Subcutaneous abdominal adipose tissue (tissue), 5 donors: ENCODE measurements around the gene COL5A1.

Source experiments
- H3K27ac ChIP-seq: one replicate; pipeline ENCODE4 v1.7.0; 2013; ENCODE audit warnings: low read depth, mild to moderate bottlenecking, inconsistent platforms, low read length, moderate library complexity
- H3K27me3 ChIP-seq, 5 donors: one replicate each; pipeline ENCODE4 v1.7.0; 2013; ENCODE audit warnings: low read length in 5 of 5, inconsistent platforms in 1 of 5; ENCODE audit not compliant: control insufficient read depth in 5 of 5, insufficient read depth in 4 of 5
- H3K36me3 ChIP-seq, 5 donors: one replicate each; pipeline ENCODE4 v1.7.0; 2013; ENCODE audit warnings: low read length in 5 of 5; ENCODE audit not compliant: control insufficient read depth in 5 of 5, insufficient read depth in 5 of 5
- H3K4me1 ChIP-seq, 5 donors: one replicate each; pipeline ENCODE4 v1.7.0; 2013; ENCODE audit warnings: low read length in 5 of 5, mild to moderate bottlenecking in 3 of 5, moderate library complexity in 1 of 5; ENCODE audit not compliant: control insufficient read depth in 5 of 5, insufficient read depth in 5 of 5
- H3K4me3 ChIP-seq, 5 donors: one replicate each; pipeline ENCODE4 v1.7.0; 2013; ENCODE audit warnings: low read length in 5 of 5, low read depth in 1 of 5
- H3K9ac ChIP-seq, 5 donors: one replicate each; pipeline ENCODE4 v1.7.0; 2013; ENCODE audit warnings: low read length in 5 of 5, mild to moderate bottlenecking in 4 of 5, moderate library complexity in 3 of 5
- H3K9me3 ChIP-seq, 5 donors: one replicate each; pipeline ENCODE4 v1.7.0; 2013; ENCODE audit warnings: low read length in 5 of 5; ENCODE audit not compliant: control insufficient read depth in 5 of 5
- donor health status: healthy.
- donor health status: healthy.
- donor health status: healthy.
- donor health status: healthy.
- donor health status: healthy.

Gene COL5A1

DNA sequence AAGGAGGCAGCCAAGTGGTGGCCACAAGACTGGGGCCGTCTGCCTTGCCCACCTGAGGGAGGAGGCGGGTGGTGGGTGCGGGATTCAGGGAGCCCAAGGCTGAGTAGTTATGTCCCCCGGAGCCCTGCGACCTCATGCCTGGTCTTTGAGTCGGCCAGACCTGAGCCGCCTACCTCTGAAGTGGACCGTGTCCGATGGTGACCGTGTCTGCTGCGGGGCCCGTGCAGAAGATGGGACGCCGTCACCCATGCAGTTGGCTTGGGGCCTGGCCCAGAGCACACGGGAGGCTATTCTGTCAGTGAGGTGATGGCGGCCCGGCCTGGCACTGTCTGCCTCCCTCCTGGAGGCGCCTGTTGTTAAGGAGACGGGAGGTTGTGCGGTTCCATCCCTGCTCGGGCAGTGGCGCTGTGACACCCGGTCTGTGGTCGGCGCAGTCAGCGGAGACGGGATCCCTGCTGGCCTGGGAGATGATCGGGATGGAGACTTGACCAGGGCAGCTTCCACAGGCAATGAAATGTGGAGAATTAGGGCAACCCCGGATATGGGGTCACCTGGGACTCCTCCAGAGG, 176.5 kb downstream of the COL5A1 start:
- no peaks in the 10 kb centered on the region for H3K27me3 ChIP-seq
- H3K27ac ChIP-seq = no peak overlapping the region
- no peak overlapping the region for H3K4me3 ChIP-seq
- H3K9ac ChIP-seq = no peak overlapping the region
- peaks cover 0 to 6% (median 0%) of the 10 kb centered on the region in 5 donors for H3K4me1 ChIP-seq
- no peaks in the 10 kb centered on the region for H3K9me3 ChIP-seq
- H3K36me3 ChIP-seq = peaks cover 0 to 97% (median 89%) of the 10 kb centered on the region in 5 donors

DNA sequence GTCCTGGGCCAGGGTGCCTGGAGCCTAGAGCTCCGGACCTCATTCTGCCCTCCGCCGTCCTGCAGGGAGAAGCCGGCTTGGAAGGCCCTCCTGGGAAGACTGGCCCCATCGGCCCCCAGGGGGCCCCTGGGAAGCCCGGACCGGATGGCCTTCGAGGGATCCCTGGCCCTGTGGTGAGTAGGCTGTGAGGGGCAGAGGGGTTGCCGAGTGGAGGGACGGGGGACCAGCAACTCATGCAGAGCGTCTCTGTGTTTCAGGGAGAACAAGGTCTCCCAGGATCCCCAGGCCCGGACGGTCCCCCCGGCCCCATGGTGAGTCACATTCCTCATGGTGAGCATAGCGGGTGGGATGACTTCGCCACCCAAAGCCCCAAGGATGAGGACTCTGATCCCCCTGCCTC, 177.0 kb downstream of the COL5A1 start:
- H3K9me3 ChIP-seq = no peaks in the 10 kb centered on the region
- H3K36me3 ChIP-seq = peaks cover 0 to 97% (median 89%) of the 10 kb centered on the region in 5 donors
- no peak overlapping the region for H3K9ac ChIP-seq
- peaks cover 0 to 6% (median 0%) of the 10 kb centered on the region in 5 donors for H3K4me1 ChIP-seq
- no peak overlapping the region for H3K27ac ChIP-seq
- no peaks in the 10 kb centered on the region for H3K27me3 ChIP-seq
- H3K4me3 ChIP-seq = no peak overlapping the region

DNA sequence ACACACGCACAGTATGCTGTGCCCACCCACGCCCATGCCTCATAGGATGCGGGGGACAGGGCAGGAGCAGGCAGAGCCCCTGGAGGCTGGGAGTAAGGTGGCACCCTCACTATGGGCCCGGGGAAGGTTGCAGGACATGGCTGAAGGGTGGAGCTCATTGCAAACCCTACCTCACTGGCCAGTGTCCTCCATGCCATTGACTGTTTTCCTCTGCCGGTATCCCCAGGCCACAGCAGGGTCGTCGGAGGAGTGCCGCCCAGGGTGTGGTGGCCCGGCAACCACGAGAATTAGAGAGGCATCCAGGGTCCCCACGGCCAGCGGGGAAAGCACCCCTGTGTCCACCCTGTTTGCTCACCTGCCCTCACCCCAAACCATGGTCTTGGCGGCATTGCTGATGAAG, 179.3 kb downstream of the COL5A1 start:
- H3K9ac ChIP-seq = no peak overlapping the region
- H3K27me3 ChIP-seq = no peaks in the 10 kb centered on the region
- no peak overlapping the region for H3K4me3 ChIP-seq
- no peaks in the 10 kb centered on the region for H3K4me1 ChIP-seq
- H3K9me3 ChIP-seq = no peaks in the 10 kb centered on the region
- H3K36me3 ChIP-seq = peaks cover 0 to 97% (median 89%) of the 10 kb centered on the region in 5 donors
- no peak overlapping the region for H3K27ac ChIP-seq

DNA sequence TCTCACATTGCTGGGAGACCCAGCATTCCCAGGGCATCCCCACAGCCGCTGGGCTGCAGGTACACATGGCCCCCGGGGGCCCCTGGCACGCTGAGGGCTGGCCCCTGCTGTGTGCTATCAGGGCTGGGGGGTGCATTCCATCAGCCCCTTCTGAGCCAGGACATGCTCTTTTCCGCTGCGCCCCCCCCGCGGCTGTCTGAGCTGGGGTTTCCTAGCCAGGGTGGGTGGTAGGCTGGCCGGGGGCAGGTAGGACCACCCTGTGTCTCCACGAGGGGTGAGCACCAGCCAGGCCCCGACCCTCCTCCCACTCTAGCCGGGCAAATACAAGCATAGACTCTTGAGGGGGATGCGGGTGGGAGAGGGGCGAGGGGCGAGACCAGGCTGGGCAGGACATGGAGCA, 180.9 kb downstream of the COL5A1 start:
- no peak overlapping the region for H3K4me3 ChIP-seq
- H3K36me3 ChIP-seq = peaks cover 0 to 94% (median 80%) of the 10 kb centered on the region in 5 donors
- no peak overlapping the region for H3K27ac ChIP-seq
- no peaks in the 10 kb centered on the region for H3K4me1 ChIP-seq
- H3K9me3 ChIP-seq = no peaks in the 10 kb centered on the region
- H3K9ac ChIP-seq = no peak overlapping the region
- no peaks in the 10 kb centered on the region for H3K27me3 ChIP-seq

DNA sequence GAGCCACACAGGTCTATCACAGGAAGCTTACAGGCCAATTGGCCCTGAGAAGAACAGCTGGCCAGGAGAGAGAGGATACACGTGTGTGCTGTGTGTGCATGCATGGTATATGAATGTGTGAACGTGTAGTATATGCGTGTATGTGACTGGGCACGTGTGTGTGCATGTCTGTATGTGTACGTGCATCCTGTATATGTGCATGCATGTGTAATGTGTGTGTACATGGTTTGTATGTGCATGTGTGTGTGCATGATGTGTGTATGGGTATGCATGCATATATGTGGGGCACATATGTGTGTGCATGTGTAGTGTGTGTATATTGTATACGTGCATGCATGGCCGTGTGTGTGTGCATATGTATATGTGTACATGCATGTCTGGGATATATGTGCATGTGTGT, 182.0 kb downstream of the COL5A1 start:
- H3K36me3 ChIP-seq = peaks cover 0 to 94% (median 81%) of the 10 kb centered on the region in 5 donors
- H3K9ac ChIP-seq = no peak overlapping the region
- no peak overlapping the region for H3K27ac ChIP-seq
- H3K27me3 ChIP-seq = no peaks in the 10 kb centered on the region
- no peak overlapping the region for H3K4me3 ChIP-seq
- H3K4me1 ChIP-seq = no peaks in the 10 kb centered on the region
- no peaks in the 10 kb centered on the region for H3K9me3 ChIP-seq

DNA sequence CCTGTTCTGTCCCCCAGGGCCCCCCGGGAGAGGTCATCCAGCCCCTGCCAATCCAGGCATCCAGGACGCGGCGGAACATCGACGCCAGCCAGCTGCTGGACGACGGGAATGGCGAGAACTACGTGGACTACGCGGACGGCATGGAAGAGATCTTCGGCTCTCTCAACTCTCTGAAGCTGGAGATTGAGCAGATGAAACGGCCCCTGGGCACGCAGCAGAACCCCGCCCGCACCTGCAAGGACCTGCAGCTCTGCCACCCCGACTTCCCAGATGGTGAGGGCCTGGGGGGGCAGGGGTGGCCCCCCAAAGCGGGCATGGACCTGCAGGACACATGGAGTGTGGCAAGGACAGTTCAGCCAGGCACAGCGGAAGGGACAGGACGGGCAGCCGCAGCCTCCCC, 183.0 kb downstream of the COL5A1 start:
- Histone ChIP-seq H3K9me3 (no peaks in the 10 kb centered on the region), H3K9ac (no peak overlapping the region), H3K36me3 (peaks cover 0 to 91% (median 77%) of the 10 kb centered on the region in 5 donors), H3K27me3 (no peaks in the 10 kb centered on the region), H3K27ac (no peak overlapping the region), H3K4me1 (no peaks in the 10 kb centered on the region), H3K4me3 (no peak overlapping the region)

DNA sequence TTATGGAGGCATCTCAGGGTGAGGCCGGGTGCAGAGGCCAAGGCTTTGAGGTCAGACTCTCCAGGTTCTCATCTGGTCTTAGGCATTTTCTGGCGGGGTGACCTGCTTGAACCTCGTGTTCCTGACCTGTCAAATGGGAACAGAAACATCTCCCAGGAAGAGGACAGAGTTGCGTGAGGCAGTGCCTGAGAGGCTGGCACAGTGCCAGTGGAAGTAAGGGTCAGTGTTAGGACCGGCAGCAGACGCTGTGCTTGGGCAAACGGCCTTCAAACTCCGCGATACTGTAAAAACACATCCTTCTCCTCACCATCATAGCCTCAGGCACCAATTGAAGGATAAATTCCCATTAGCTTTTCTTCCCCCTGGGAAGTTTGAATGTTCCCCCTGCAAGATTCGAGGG, 183.4 kb downstream of the COL5A1 start:
- H3K36me3 ChIP-seq = peaks cover 0 to 91% (median 77%) of the 10 kb centered on the region in 5 donors

DNA sequence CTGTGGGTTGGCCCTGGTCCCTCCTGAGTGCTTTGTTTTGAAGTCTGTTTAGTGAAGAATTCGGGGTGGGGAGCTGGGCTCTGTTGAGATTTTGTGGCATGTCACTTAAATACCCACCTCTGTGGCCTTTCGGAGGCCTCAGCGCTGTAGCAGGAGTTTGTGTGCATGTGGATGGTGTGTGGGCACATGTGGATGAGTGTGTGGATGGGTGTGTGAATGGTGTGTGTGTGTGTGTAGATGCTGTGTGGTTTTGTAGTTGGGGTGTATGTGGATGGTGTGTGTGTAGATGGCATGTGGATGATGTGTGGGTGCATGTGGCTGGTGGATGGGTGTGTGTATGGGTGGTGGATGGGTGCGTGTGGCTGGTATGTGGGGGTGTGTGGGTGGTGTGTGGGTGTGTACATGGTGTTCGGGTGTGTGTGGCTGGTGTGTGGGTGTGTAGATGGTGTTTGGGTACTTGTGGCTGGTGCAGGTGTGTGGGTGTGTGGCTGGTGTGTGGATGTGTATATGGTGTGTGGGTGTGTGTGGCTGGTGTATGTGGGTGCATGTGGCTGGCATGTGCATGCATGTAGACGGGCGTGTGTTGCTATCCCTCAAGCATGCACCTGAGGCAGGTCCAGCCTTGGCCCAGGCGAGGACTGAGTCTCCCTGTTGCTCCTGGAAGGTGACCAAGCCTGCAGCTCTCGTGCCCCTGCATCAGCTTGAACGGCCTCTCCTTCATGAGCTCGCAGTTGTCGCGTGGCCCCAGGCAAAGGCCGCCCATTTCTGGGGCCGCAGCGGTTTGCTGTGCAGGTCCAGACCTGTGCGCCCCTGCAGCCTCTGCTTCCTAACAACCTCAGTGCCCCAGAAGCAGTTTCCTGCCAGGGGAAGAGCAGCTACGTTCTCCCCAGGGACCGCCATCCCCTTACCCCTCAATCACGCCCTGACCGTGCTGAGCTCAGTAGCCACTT, 185.0 kb downstream of the COL5A1 start:
- no peak overlapping the region for H3K9ac ChIP-seq
- peaks cover 0 to 91% (median 75%) of the 10 kb centered on the region in 5 donors for H3K36me3 ChIP-seq
- H3K4me1 ChIP-seq = no peaks in the 10 kb centered on the region
- H3K4me3 ChIP-seq = no peak overlapping the region
- no peak overlapping the region for H3K27ac ChIP-seq
- H3K9me3 ChIP-seq = no peaks in the 10 kb centered on the region
- no peaks in the 10 kb centered on the region for H3K27me3 ChIP-seq

More for the DNA sequence above, 183.4 kb downstream of the COL5A1 start:
- no peak overlapping the region for H3K4me3 ChIP-seq
- H3K4me1 ChIP-seq = no peaks in the 10 kb centered on the region
- no peak overlapping the region for H3K9ac ChIP-seq
- no peaks in the 10 kb centered on the region for H3K9me3 ChIP-seq
- H3K27me3 ChIP-seq = no peaks in the 10 kb centered on the region
- no peak overlapping the region for H3K27ac ChIP-seq

DNA sequence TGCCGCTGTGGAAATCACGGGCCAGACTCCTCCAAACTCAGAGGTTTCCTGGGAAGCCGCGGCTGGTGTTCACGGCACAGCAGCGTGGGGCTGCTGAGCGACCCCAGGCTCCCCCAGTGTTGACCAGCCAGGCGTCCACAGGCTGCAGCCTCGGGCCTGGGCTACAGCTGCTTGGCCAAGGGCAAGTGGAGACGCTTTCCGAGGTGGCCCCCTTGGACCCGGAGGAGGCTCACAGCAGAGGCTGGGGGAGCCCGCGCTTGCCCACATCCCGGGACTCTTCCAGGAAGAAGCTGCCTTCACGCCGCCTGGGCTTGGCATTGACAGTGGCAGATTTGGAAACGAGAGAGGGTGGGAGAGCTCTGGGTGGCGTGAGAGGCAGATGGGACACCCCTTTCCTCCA, 186.0 kb downstream of the COL5A1 start:
- no peak overlapping the region for H3K9ac ChIP-seq
- no peak overlapping the region for H3K27ac ChIP-seq

DNA sequence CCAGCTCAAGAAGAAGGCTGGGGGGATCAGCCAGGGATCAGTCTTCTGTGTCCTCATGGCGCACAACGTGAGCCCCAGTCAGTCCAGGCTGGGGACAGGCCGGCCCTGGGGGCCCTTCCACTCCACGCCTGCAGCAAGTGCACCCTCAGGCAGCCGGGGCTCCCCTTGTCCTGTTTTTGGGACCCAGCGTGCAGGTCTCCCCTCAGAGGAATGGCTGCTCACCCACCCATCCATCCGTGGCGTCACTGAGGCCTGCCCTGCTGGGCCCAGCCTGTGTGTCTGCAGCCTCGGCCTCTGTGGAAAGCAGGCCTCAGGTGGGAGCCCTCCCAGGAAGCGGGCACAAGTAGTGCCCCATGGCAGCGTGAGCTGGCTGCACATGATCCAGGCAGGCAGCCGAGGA, 186.4 kb downstream of the COL5A1 start:
- no peaks in the 10 kb centered on the region for H3K9me3 ChIP-seq
- no peak overlapping the region for H3K4me3 ChIP-seq
- H3K9ac ChIP-seq = no peak overlapping the region
- H3K4me1 ChIP-seq = no peaks in the 10 kb centered on the region
- H3K27me3 ChIP-seq = no peaks in the 10 kb centered on the region
- H3K27ac ChIP-seq = no peak overlapping the region
- H3K36me3 ChIP-seq = peaks cover 0 to 91% (median 74%) of the 10 kb centered on the region in 5 donors

More for the DNA sequence above, 186.0 kb downstream of the COL5A1 start:
- H3K4me1 ChIP-seq = no peaks in the 10 kb centered on the region
- no peaks in the 10 kb centered on the region for H3K27me3 ChIP-seq
- no peak overlapping the region for H3K4me3 ChIP-seq
- peaks cover 0 to 91% (median 74%) of the 10 kb centered on the region in 5 donors for H3K36me3 ChIP-seq
- no peaks in the 10 kb centered on the region for H3K9me3 ChIP-seq
